NCI-H2081 treated with DMSO at 0.1 percent for 48 hours (cell line): ENCODE measurements around the gene ZFR.
"Not testable (repeated sequence)": the region's sequence is repeated elsewhere in the genome, so short reads cannot be mapped to it uniquely, and the experiment has no call there.

Source experiments
- DNase-seq: peaks from one replicate; lab custom pipeline; 2025; lab: John Stamatoyannopoulos, UW

The ZFR gene

GRCh38 chr5:32444431-32445286, at the start of gene ZFR:
ZFR (minus strand) TSS chr5:32444740; CDS start chr5:32444658, 82 bp downstream.
- DNase-seq = peak; percentile 86

DNA sequence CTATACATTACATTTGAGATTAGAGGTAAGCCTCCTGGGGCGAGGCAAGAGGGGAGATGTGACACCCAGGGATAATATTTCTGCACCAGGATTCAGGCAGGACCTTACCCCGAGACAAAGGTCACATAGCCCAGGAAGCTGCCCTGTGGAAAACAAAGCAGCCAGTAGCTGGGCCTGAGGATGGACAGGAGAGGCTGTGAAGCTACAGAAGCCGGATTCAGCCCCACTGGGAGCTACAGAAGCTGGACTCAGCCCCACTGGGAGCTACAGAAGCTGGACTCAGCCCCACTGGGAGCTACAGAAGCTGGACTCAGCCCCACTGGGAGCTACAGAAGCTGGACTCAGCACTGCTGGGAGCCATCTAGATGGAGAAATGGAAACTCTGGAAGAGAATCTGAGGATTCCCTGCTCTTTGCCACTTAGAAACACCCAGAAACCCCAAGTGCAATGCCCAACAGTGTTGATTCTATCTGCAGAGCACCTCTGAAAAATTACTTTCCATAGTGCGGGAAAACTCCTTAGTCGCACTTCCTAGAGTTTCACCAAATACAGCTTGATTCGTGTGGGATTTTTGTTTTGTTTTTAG, 46.5 kb upstream of the ZFR start:
- DNase-seq = no peak

GRCh38 chr5:32489791-32490562, 45.4 kb upstream of the ZFR start:
- DNase-seq = peak; percentile 100

DNA sequence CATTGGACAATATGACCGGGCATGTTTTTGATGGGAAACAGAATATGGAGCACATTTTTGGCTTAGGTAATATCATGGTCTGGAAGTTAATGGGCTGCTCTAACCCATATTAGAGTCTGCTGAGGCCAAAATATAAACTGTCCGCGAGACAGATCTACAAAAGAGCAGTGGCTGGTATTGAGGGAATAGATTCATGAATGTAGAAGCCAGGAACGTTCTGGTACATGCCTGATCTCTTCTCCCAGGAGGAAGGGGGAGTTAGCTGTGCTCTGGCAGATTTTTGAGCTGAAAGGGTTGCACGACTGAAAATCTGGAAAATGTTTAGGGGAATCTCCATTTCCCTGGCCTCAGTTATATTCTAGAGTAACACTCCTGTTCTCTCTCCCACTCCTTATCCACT, 42.9 kb upstream of the ZFR start:
- no peak for DNase-seq

DNA sequence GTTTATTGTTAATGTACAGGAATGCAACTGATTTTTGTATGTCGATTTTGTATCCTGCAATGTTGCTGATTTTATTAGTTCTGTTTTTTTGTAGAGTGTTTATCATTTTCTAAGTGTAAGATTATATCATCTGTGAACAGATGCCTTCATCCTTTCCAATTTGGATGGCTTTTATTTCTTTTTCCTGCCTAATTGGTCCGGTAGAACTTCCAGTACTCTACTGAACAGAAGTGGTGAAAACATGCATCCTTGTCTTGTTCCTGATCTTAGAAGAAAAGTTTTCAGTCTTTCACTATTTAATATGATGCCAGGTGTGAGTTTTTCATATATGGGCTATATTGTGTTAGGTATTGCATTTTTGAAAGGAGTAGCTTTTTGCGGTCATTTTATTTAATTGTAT, 42.5 kb upstream of the ZFR start:
- no peak for DNase-seq

GRCh38 chr5:32482193-32482592, 37.7 kb upstream of the ZFR start:
- no peak for DNase-seq

DNA sequence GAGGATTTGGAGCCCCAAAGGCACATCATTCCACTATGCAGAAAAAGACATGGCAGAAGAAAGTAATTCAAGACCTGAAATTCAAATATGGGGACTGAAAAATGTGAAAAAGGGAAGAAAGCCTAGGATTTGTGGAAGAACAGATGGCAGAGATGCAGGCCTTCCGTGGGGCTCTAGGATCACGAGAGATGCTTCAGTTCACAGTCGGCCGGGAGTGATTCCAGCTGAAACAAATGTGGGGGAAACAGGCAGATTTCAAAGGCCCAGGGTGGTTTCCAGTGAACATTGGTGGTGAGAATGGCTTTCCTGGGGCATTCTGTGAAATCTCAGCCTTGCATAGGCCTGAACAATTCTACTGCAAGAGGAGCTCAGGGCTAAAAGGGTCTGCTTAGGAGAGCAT, 34.6 kb upstream of the ZFR start:
- no peak for DNase-seq

GRCh38 chr5:32476891-32477290, 32.4 kb upstream of the ZFR start:
- DNase-seq = no peak

GRCh38 chr5:32475334-32476097, 31.0 kb upstream of the ZFR start:
- DNase-seq = no peak

DNA sequence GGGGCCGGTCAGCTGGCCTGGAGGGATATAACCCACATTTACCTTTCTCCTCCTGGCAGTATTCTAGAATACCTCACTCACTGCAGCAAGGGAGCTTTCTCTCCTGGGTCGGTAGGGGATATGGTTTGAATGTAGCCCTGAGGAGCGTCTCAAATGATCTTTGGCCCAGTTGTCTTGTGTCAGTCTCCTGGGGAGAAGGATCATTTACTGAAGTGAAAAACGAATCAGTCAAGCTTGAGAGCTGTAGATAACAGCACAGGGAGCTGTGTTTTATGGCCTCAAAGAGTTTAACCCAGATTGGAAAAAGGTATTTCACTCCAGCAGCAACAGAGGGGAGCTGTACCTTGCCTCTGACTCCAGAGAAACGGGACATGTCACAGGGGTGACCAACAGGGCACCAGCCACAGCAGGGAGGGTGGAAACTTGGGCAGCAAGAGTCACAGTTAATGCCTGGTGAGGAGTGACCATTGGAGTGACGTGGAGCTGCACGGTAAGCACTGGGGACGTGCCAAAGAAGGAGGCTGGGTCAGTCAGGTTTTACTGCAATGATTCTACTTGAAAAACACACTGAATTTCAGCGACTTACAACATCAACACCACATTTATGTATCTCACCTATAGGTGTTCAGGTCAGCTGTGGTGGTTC, 29.8 kb upstream of the ZFR start:
- no peak for DNase-seq

DNA sequence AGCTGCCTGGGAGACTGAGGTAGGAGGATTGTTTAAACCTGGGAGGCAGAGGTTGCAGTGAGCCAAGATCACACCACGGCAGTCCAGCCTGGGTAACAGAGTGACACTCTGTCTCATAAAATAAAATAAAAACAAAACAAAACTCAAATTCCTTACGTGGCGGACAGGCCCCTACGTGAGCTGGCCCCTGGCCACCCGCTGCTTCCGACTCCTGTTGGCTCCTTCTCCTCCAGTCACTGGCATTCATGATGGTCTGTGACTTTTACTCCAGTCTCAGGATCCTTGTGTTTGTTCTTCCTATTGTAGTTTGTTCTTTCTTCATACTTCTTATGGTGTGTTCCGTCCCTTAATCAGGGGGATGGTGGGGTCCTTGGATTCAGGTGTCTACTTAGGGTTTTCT, 28.5 kb upstream of the ZFR start:
- no peak for DNase-seq

DNA sequence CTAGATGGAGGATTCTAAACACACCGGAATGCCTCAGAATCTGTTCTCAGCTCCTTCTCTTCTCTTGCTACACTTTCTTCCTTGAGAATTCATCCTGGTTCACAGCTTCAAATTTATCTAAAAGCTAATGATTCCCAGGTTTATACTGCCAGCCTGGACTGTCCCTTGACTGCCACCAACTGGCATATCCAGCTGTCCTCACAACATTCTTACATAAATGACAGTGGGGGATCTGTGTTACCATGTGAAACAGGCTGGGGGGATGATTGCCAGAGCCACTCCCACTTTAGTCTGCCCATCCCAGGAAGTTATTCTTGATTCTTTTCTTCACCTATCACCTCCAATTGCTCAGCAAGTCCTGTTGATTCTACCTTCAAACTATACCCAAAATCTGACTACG, 27.2 kb upstream of the ZFR start:
- no peak for DNase-seq

DNA sequence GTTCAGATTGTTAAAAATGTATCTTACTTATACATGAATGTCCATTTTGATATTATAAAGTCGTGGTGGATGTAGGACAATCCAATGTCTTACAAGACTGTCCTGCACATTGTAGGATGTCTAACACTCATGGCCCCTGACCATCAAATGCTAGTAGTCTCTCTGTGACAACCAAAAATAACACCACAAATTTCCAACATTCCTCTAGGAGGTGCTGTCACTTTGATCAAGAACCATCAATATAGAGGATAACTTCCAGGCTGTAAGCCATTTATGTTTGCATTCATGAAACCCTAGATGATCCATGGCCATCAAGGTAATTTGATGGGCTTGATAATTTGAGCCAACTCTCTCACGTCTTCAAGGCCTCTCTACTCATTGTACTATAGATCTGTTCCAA, 20.5 kb upstream of the ZFR start:
- no peak for DNase-seq

- DNase-seq = no peak
Measured at GRCh38 chr5:32462618-32463017, 18.1 kb upstream of the ZFR start.

DNA sequence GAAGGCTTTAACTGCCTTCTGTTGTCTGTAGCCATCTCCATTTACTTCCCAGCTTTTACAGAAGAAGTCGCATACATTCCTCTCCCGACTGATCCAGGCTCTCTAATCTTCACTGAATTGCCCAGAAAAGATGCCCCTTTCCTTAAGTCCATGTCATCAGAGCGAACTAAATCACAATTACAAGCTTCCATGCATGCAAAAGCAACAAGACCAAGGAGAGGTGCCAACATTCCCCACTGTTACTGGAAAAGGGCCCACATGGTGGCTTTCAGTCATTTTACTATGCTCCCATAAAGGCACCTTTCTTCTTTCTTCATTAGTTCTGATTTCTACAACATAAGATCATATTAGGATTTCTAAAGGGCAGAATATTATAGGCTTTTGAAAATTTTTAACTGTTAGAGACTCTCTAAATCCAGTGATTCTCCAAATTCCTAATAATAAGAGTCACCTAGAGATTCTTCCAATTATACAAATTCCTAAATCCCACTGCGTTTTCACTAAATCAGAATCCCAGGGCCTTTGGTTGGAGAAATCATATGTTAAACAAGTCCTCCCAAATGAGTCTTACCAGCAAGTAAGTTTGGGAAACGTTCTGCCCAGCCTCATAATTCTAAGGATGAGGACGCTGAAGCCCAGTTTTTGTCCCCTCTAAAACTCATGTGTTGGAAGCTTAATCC, 17.0 kb upstream of the ZFR start:
- no peak for DNase-seq

DNA sequence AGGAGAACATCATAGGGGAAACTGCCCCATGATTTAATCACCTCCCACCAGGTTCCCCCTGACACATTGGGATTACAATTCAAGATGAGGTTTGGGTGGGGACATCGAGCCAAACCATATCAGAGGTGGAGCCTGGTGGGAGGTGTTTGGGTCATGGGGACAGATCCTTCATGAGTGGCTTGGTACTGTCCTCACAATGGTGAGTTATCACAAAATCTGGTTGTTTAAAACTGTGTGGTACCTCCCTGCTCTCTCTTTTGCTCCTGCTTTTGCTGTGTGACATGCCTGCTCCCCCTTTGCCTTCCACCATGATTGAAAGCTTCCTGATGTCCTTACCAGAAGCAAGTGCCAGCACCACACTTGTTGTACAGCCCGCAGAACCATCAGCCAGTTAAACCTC, 16.2 kb upstream of the ZFR start:
- DNase-seq = no peak

DNA sequence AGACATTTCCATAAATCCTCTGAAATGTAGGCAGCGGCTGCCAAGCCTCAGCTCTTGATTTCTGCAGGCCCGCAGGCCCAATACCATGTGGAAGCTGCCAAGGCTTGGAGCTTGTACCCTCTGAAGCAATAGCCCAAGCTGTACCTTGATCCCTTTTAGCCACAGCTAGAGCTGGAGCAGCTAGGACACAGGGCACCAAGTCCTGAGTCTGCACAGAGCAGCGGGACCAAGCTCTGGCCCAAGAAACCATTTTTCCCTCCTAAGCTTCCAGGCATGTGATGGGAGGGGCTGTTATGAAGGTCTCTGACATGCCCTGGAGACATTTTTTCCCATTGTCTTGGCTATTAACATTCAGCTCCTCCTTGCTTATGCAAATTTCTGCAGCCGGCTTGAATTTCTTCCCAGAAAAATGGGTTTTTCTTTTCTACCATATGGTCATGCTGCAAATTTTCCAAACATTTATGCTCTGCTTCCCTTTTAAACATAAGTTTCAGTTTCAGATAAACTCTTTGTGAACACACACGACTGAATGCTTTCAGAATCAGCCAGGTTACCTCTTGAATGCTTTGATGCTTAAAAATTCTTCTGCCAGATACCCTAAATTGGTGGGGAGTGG, 14.4 kb upstream of the ZFR start:
- no peak for DNase-seq

GRCh38 chr5:32455311-32455710, 10.8 kb upstream of the ZFR start:
- no peak for DNase-seq

- DNase-seq = no peak
Measured at GRCh38 chr5:32454821-32455220, 10.3 kb upstream of the ZFR start.

GRCh38 chr5:32453916-32454315, 9.4 kb upstream of the ZFR start:
- DNase-seq = no peak

- not testable (repeated sequence) for DNase-seq
Measured at GRCh38 chr5:32452316-32452715, 7.8 kb upstream of the ZFR start.
